GM23248 (cell line): ENCODE data around the gene DKC1.

Experiments
- EZH2 ChIP-seq: fragments of 200-600 bp; sonication (generic); IDR thresholded peaks from 2 replicates; pipeline ENCODE4 v1.6.1; 2018; ENCODE audit warnings: antibody characterized with exemption, mild to moderate bottlenecking; ENCODE audit not compliant: insufficient read depth, poor library complexity, severe bottlenecking
- EZH2phosphoT487 ChIP-seq: fragments of 200-600 bp; sonication (generic); IDR thresholded peaks from 2 replicates; pipeline ENCODE4 v1.6.1; 2018; ENCODE audit warnings: antibody characterized with exemption, moderate library complexity, mild to moderate bottlenecking, low read depth; ENCODE audit not compliant: insufficient read depth

DNA sequence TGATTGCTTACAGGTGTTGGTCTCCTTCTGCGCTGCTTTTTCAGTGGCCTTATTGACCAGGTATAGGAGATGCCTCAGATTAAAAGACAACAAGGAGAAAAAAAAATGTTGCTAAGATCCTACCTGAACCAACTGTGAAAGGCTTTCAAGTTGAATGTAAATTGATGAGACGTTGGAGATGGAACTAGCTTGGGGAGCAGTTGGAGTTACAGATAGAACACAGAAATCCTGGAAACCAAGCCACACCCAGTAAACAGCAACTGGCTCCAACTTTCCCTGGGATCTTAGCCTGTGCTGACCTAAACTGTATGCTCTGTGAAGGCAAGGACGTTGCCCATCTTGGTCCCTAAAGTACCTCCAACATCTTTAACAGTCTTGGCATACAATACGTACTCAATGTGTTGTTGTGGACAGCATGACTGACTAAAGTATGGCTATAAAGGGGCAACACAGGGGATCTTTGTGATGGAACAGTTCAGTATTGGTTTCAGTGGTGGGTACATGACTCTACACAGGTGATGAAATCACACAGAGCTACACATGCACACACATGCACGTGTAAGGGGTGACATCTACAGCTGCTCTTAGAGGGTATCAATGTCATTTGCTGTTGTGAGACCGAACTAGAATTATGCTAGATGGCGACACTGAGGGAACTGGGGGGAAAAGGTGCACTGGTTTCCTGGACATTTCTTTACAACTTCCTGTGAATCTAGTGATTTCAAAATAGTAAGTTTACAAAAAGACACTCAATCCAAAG, 34.1 kb upstream of the DKC1 start:
- no peak for TF ChIP-seq EZH2phosphoT487
- TF ChIP-seq EZH2 = no peak
